GM18909 (cell line): ENCODE results near the gene GRIA1.

Experiments used
- ATAC-seq: cut with Tn5 transposase; IDR thresholded peaks from one replicate; pipeline ENCODE4 v1.9.1; 2021; ENCODE audit warnings: mild to moderate bottlenecking; ENCODE audit not compliant: unreplicated experiment, poor library complexity

Gene GRIA1

GRCh38 chr5:153598099-153598498 lies 107.6 kb downstream of the GRIA1 start:
- ATAC-seq = peak; percentile 73

DNA sequence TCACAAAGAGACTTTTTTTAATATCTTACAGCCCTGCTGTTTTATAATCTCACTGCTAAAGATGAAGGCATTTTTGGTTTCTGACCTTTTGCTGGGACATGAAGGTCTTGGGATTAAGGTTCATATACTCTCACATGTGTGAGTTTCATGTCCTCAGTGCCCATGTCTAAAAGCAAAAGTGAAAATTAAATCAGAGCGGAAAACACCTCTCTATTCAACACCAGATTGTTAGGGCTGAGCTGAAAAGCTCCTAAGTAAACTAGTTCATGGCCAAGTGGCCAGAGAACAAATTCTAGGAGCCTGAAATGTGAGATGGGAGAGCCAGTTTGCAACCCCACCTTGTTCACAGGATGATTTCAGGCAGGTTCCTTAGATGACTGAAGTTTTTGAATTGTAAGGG lies 110.9 kb downstream of the GRIA1 start:
- peak; percentile 83 for ATAC-seq

- ATAC-seq = no peak
Observed at GRCh38 chr5:153605386-153605785, 114.9 kb downstream of the GRIA1 start.

DNA sequence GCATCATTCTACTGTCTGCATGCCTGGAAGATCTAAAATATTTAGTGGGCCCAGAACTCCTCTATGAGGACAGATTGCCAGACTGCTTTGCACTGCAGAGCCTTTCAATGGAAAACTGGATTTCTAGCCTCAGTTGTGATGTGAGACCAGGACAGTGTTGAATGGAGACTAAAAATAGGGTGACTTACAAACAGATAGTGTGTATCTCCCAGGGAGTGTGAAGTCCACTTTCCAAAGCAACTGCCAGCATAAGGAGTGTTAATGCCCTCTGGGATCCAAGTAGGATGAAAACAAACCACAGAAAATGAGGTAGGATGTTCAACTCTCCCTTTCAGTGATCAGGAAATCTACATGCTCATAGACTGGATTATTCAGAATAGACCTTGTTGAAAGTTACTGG lies 119.5 kb downstream of the GRIA1 start:
- no peak for ATAC-seq

DNA sequence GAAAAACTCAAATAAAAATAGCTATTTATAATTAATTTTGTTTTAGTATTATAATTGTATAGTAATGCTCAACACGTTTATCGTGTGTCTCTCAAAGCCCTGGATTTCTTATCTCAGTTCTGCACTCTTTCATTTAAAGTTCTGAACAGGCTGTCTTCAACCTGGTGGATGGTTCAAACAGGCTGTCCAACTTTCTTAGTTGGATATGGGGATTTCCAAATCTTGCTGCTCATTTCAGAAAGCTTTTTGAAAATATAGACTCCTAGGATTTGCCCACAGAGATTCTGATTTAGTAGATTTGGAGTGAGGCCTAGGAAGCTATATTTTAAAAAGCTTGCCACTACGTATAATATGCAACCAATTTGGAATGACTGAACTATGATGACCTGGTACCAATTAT lies 120.3 kb downstream of the GRIA1 start:
- ATAC-seq = no peak

- no peak for ATAC-seq
Observed at GRCh38 chr5:153613144-153613543, 122.7 kb downstream of the GRIA1 start.

- no peak for ATAC-seq
Observed at GRCh38 chr5:153613672-153614071, 123.2 kb downstream of the GRIA1 start.

GRCh38 chr5:153617190-153617589 lies 126.7 kb downstream of the GRIA1 start:
- ATAC-seq = no peak

DNA sequence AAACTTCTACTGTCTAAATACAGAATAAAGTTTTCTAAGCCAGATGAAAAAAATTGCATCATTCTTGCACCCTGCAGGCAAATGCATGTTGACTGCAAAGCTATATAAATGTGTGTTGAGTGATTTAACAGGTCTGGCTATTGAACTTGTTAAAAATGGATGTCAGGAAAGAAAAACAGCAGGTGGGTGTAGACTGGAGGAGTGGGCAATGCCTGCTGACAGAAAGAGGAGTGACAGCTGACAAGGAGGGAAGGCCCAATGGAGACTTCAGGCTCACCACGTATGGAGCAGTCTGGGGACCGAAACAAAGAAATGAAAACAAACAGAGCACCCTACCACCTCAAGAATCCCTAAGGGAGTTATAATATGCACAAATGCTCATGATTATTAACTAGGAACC lies 127.8 kb downstream of the GRIA1 start:
- ATAC-seq = no peak

DNA sequence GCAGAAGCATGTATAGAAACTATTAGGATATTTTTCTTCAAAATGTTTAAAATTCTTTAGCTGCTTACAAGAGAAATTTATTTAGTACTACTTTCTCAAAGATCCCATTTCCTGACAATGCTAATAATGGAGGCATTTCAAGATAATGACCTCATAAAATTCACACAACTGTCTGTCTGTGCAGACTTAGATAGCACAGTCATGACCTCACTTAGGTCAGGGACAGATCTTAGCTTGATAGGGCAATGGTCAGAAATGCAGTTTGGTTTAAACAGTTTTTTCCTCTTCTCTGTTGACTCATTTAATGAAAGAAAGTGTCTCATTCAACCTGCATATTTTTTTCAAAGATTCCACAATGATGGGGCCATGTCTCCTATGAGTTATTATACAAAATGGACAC lies 128.4 kb downstream of the GRIA1 start:
- no peak for ATAC-seq

- no peak for ATAC-seq
Observed at GRCh38 chr5:153619771-153620170, 129.3 kb downstream of the GRIA1 start.

GRCh38 chr5:153623124-153623523 lies 132.7 kb downstream of the GRIA1 start:
- no peak for ATAC-seq

DNA sequence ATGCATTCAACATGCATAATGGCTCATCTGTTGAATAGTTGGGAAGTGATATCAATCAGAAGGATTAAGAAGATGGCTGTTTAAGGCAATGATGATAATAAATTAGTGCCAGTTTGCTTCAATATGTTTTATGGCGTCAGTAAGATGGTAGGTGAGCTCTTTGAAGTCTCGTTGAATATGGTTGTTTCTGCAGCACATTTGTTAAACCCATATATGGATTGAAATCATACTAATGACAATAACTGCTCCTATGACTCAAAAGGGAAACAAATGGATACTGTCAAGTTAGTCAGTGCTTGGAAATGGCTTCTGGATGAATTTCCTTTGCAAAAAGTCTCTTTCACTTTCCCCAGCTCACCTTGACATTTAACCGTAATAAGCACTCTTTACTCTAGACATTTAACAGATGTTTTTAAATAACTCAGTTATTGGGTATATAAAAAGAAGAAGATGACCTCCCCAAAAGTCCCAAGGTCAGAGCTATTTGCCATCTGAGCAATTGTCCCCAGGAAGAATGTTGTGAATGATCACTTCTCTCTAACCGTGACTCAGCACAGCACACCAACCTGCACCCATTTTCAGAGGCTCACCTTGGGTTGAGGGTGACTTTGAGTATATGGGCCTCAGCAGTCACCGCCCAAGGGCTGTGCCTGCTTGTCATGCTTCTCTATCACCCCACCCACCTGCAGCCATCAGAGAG lies 133.4 kb downstream of the GRIA1 start:
- ATAC-seq = no peak

GRCh38 chr5:153624451-153624765 lies 133.9 kb downstream of the GRIA1 start:
- ATAC-seq = no peak

DNA sequence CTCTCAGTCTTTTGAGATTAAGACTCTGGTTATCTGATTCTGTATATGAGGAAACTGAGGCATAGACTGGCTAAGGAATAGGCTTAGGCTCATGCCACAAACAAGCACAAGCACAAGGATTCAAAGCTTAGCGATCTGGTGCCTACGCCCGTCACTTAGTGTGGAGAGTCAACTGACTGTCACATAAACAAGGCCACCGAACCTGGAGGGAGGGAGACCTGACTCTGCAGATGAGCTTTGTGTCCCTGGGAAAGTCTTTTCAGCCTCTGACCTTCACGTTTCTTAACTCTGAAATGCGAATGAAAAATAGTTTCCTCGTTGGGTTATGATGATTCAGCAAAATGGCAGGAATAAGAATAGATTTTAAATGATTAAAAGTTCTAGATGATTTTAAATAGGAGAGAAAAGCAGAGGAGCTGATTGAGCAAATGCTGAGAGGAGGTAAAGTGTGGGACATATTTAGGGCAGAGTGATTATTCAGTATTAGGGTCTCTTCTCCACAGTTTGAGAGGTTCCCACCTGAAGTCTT lies 135.4 kb downstream of the GRIA1 start:
- ATAC-seq = no peak

- peak; percentile 35 for ATAC-seq
Observed at GRCh38 chr5:153626836-153627235, 136.4 kb downstream of the GRIA1 start.

GRCh38 chr5:153629027-153629895 lies 138.8 kb downstream of the GRIA1 start:
- no peak for ATAC-seq

DNA sequence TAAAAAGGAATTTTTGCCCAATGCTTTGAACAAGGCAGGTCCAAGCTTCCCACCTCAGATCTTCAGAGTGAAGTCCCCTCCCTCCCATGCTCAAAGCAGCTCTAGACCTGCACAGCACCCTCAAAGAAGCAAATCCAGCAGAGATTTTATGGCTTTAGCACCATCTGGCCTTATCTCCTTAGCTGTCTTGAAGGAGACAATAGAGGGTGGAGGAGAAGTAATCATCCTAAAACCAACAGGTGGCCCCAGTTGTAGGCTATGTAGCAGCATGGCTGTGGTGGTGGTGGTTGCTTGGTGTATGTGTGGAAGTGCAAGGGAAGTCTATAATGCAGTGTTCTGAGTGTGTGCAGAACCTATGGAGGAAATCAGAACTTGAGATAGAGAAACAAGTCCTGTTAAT lies 140.1 kb downstream of the GRIA1 start:
- ATAC-seq = no peak

DNA sequence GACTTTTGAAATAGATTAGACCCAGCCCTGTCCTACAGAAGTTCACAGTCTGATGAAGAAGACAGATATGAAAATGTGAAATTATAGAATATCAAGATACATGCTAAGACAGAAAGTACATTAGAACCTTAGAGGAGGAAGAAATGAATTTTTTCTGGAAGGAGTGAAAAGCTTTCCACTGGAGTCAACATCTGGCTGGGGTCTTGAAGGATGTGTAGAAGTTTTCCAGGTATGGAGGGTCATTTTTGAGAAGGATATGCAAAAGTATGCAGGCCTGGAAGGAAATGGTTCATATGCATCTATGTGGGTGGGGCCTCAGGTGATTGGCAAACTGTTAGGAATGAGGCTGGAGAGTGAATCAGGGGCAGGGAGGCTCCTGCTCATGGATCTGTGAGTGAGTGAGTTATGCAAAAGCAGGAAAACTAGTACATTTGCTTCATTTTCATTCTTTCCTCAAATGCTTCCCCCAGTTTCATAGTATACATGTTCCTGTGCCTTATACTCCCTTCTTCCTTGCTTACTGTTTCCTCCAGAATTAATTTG lies 142.3 kb downstream of the GRIA1 start:
- ATAC-seq = no peak

- ATAC-seq = no peak
Observed at GRCh38 chr5:153636670-153637451, 146.4 kb downstream of the GRIA1 start.

DNA sequence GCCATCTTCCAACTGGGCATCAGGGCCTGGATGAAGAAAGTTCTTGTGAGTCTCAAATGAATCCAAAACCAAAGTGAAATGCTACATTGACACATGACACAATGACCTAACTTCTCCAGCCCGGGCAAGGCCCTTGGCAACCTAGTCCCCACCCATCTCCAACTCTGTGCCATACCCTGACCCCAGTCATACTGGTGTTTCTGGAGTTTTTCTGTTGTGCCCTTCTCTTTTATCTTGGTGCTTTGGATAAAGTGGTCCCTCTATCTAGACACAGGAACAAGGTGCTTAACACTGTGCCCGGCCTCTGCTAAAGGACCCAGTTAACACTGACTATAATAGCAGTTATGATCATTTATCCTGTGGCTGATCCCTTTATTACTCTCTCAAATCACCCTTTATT lies 149.8 kb downstream of the GRIA1 start:
- ATAC-seq = no peak
